ENCODE data around the gene MYO1A. TPM values are rescaled to one million over a fixed set of nuclear protein-coding genes. Genes with fewer than 3 reads are reported as not detected.
"Not testable (repeated sequence)": the region's sequence is repeated elsewhere in the genome, so short reads cannot be mapped to it uniquely, and the experiment has no call there.

Gene MYO1A
- total RNA-seq, 2 donors from 2014 or later, result 3.3 to 4.7 TPM

DNA sequence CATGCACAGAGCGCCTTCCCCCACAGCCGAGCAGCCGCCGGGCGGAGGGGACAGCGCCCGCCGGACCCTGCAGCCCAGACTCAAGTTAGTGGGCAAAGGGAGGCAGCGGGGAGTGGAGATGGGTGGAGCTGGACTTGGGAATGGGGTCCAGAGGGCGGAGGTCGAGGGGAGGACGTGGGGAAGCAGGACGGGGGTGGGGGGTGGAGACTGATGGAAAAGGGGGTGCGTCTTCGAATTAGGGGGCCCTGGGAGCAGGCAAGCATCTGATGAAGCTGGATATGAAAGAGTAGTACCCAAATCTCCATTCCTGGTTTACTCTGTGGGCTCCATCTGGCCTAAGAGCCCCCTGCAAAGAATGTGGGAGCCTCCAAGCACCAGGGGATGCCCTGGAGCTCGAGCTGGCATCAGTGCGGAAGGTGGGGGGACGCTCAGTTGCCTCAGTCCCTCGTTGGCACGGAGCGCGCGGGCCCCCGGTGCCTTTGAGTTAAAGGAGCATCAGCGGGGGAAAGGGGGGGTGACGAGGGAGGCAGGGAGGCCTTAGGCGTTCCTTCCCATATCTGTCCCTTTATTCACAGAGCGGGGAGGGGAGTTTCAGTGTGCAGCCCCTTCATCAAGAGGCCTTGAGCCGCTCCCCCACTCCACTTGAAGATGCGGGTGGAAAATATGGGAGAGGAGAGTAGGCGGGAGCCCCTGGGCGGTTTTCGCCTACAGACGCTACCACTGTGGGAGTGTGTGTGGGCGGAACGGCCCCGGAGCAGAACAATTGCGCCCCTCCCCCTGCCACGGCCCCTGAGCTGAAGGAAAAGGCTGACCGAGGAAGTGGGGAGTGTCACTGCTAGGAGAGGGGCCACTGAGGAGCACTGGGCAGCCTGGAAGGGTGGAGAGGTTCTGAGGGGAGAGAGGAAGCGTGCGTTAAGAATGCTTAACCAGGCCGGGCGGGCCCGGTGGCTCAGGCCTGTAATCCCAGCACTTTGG, 39.6 kb upstream of the MYO1A start:
- H3K27ac Mint-ChIP-seq, result peak overlapping the region; percentile 81 to 93

DNA sequence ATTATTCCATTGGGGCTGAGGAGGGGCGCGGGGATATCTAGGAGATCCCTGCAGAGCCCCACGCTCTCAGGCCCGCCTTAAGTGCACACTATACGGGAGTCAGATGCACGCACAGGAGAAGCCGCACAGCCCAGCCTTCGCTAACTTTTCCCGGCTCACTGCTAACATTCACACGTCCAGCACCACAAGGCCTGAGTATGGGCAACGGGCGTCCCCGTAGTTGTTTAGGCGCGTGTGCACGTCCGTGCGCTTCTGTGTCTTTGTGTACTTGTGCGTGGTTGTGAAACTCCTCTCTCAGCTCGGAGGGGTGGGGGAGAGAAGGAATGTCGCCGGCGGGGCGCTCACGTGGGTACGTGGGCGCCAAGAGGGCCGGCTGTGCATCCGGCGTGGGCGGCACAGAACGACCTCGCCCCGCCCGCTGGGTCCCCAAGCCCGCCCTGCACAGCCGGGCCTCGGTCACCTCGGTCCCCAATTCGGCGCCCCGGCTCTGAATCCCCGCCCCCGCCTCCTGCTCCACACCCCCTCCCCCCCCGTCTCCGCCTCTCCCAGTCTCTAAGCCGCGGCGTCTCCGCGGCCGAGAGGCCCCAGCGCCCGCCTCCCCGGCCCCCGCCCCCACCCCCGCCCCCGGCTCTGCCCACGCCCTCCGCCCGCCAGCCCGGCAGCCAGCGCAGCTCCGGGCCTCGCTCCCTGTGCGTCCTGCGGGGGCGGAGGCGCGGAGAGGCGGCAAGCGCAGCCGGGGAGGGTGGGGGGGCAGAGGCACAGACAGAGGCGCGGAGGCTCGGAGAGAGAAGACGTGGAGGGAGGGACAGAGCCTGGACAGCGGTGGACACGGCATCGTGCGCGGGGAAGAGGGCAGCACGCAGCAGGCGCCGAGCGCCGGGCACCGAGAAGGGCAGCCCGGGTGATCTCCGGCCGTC, 38.7 kb upstream of the MYO1A start, which contains the start of gene NAB2:
Gene NAB2, plus strand, starts transcription at position 761 of the 917 bp plus-strand sequence. CDS start 158 bp downstream, outside the sequence.
- DNase-seq (ENCODE audit: low spot score in 2 of 2) (peak; percentile 84 to 90), ATAC-seq (peak; percentile 54 to 63)
- H3K36me3 Mint-ChIP-seq, result peaks cover 9 to 43% of the 10 kb centered on the region in 2 donors
- no peaks in the 10 kb centered on the region for H3K9me3 Mint-ChIP-seq
- H3K27ac Mint-ChIP-seq, result peak within 1 kb of the TSS; percentile 96

More for the DNA sequence above, 39.6 kb upstream of the MYO1A start:
- DNase-seq (ENCODE audit: low spot score in 2 of 2) (peak in 1 of 2 donors; percentile 77), ATAC-seq (no peak)
- H3K9me3 Mint-ChIP-seq, result no peaks in the 10 kb centered on the region
- H3K36me3 Mint-ChIP-seq, result peaks cover 9 to 43% of the 10 kb centered on the region in 2 donors

DNA sequence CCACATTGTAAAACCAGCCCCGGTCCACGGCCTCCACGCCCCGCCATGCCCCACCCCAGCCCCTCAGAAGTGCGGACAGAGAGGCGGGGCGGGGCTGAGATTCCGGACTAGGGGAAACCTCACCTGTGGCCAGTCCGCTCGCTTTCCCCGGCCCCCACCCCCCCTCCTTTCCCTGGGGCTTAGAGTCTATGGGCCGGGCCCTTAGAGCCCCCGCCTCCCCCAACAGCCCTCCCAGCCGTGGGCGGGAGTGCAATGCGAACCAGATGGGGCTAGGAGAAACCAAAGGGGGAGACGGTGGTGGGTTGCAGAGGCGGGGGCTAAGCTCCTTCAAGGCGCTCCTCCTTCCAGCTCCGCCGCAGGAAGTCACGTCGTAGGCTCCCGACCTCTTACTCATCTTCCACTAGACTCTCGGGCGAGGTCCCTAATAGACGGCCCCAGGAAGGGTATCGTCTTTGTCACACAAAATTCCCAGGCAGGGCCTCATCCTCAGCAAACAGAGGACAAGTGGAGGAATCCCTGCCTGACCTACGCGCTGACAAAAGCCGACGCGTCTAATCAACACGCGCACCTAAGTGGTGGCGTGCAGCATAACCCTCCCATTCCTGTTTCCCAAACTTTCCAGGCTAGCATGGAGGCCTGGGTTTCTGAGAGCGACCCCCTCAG, 37.9 kb upstream of the MYO1A start:
- Mint-ChIP-seq H3K36me3 (peaks cover 9 to 43% of the 10 kb centered on the region in 2 donors), H3K9me3 (no peaks in the 10 kb centered on the region), H3K27ac (peak overlapping the region; percentile 96)
- ATAC-seq (peak; percentile 60), DNase-seq (ENCODE audit: low spot score in 2 of 2) (peak in 1 of 2 donors; percentile 75)

DNA sequence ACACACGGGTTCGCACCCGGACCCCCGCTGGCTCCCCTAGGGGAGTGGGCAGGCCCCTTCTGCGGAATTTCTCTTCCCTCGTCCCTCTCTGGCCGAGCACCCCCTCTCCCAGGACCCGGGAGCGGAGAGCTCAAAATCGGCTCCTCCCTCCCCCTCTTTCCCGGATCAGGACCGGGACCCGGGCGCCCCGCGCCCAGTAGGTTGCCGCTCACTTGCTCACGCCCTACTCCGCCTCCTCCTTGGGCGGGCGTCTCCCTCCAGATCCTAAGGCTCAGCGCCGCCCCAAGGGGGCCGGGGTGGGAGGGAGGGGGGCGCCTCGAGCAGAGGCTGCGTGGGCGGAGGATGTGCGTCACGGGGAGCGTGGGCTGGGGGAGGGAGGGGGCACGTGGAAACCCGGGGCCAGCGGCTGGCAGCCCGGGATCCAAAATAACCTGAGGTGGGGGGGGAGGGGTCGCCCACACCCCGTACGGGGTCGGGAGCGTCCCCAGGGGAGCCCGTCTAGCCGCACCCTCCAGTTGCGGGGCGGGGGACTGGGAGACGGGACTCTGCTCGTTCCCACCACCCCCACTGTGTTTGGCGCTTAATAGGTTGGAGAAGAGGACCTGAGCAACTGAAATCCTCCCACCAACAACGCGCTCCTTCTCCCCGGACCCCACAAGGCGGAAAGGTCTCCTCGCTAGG, 37.2 kb upstream of the MYO1A start:
- H3K9me3 Mint-ChIP-seq, result no peaks in the 10 kb centered on the region
- peak; percentile 51 to 59 for ATAC-seq
- peak; percentile 83 to 85 for DNase-seq (ENCODE audit: low spot score in 2 of 2)
- H3K36me3 Mint-ChIP-seq, result peaks cover 9 to 43% of the 10 kb centered on the region in 2 donors
- H3K27ac Mint-ChIP-seq, result peak overlapping the region; percentile 96 to 98

DNA sequence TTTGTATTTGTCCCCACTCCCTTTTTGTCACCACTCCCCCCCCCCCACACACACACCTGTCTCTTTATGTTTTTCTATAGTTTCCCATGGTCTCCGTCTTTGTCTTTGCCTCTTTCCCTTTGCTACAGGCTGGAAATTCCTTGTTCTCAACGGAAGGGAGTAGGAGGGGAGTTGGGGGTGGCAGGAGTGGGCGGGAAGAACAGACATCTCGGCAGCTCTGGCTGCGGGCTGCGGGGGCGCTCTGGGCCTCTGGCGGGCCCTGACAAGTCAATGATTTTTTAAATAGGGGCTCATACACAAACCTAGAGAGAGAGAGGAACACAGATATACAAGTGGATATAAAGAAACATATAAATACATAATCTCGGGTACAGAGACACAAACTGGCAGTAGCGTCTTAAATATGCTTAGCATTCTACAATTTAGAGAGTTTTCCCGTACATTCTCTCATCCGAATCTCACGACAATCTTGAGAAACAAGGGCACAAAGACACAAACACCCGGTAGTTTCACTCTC, 36.6 kb upstream of the MYO1A start:
- ATAC-seq, result no peak
- peak overlapping the region; percentile 96 to 98 for H3K27ac Mint-ChIP-seq
- no peaks in the 10 kb centered on the region for H3K9me3 Mint-ChIP-seq
- no peak for DNase-seq (ENCODE audit: low spot score in 2 of 2)
- H3K36me3 Mint-ChIP-seq, result peaks cover 9 to 43% of the 10 kb centered on the region in 2 donors

DNA sequence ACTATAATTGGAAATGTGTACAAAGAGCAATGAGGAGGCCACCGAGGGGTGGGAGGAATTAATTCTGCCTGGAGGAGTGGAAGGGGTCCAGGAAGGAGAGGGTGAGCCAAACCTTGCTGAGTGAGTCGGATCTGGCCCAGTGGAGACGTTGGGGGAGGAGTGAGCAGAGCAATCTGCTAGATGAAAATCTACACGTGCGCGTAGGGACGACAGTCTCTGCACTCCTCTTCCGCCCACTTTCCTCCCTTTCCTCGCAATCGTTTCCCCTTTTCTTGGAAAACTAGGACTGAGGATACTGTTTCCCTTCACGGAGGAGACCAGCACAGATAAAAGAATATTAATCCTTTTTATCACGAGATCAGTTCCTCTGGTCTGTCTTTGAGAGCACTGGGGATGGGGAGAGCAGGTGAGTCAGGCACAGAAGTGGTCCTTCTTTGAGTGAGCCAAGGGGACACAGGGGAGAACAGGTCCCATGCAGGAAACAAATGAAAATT, 36.1 kb upstream of the MYO1A start:
- H3K27ac Mint-ChIP-seq, result peak overlapping the region; percentile 96 to 98
- no peaks in the 10 kb centered on the region for H3K9me3 Mint-ChIP-seq
- peaks cover 9 to 40% of the 10 kb centered on the region in 2 donors for H3K36me3 Mint-ChIP-seq
- ATAC-seq (no peak), DNase-seq (ENCODE audit: low spot score in 2 of 2) (peak in 1 of 2 donors; percentile 41)

DNA sequence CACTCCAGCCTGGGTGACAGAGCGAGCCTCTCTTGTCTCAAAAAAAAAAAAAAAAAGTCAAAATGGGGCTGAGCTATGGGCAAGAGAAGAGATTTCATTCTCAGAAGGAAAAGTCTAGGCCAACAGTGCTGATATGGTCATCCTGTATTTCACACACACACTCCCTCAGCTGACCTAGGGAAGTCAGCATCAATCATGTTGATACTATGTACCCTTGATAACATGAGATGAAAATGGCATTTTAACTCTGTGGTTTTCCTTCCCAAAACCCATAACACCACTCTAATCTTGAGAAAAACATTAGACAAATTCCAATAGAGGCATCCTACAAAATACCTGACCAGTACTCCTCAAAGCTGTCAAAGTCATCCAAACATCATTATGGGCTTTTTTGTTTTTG, 30.9 kb upstream of the MYO1A start:
- DNase-seq (ENCODE audit: low spot score in 2 of 2), result no peak
- Mint-ChIP-seq H3K36me3 (peaks cover 7 to 35% of the 10 kb centered on the region in 2 donors), H3K9me3 (no peaks in the 10 kb centered on the region), H3K27ac (no peak overlapping the region)
- no peak for ATAC-seq

DNA sequence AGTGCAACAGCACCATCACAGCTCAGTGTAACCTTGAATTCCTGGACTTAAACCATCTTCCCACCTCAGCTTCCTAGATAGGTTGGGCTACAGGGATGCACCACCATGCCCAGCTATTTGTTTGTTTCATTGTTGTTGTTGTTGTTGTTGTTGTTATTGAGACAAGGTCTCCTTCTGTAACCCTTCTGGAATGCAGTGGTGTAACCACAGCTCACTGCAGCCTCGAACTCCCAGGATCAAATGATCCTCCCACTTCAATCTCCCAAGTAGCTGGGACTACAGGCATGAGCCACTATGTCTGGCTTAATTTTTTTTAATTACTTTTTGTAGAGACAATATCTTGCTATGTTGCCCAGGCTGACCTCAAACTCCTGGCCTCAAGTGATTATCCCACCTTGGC, 29.9 kb upstream of the MYO1A start:
- H3K27ac Mint-ChIP-seq, result peak overlapping the region; percentile 29 to 98
- DNase-seq (ENCODE audit: low spot score in 2 of 2) (no peak), ATAC-seq (no peak)
- no peaks in the 10 kb centered on the region for H3K9me3 Mint-ChIP-seq
- peaks cover 7 to 25% of the 10 kb centered on the region in 2 donors for H3K36me3 Mint-ChIP-seq

GRCh38 chr12:57078519-57079404, 28.8 kb upstream of the MYO1A start, which contains the start of gene NEMP1:
Gene NEMP1, minus strand, starts transcription at chr12:57078791. Its CDS starts 46 bp downstream, at chr12:57078745.
- Mint-ChIP-seq H3K36me3 (peaks cover 7 to 25% of the 10 kb centered on the region in 2 donors), H3K27ac (peak within 1 kb of the TSS; percentile 98 to 99), H3K9me3 (no peaks in the 10 kb centered on the region)
- peak; percentile 96 to 97 for ATAC-seq
- DNase-seq (ENCODE audit: low spot score in 2 of 2), result peak; percentile 91 to 98

DNA sequence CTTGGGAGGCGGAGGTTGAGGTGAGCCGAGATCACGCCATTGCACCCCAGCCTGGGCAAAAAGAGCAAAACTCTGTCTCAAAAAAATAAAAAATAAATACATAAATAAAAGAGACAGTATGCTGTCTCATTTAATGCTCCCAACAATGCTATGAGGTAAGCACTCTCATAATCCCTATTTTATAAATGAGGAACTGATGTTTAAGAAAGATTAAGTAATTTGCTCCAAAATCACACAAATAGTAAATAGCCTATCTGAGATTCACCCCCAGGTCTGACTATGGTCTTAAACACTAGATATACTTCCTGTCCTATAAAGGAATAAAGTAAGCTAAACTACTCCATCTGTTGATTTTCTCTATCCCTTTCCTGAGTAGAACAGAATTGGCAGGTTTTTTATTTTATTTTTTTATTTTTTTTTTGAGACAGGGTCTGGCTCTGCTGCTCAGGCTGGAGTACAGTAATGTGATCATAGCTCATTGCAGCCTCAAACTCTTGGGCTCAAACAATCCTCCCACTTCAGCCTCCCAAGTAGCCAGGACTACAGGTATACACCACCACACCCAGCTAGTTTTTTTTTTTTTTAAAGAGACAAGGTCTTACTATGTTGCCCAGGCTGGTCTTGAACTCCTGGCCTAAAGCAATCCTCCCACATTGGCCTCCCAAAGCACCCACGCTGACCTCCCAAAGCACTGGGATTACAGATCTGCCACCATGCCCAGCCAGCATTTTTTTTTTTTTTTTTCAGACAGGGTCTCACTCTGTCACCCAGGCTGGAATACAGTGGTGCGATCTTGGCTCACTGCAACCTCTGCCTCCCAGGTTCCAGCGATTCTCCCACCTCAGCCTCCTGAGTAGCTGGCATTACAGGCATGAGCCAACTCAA, 23.9 kb upstream of the MYO1A start:
- H3K27ac Mint-ChIP-seq, result peak overlapping the region in 1 of 2 donors; percentile 86
- not testable (repeated sequence) for ATAC-seq; H3K9me3 Mint-ChIP-seq; DNase-seq (ENCODE audit: low spot score in 2 of 2)
- peaks cover 28 to 55% of the 10 kb centered on the region in 2 donors for H3K36me3 Mint-ChIP-seq

GRCh38 chr12:57072661-57073060, 22.7 kb upstream of the MYO1A start:
- DNase-seq (ENCODE audit: low spot score in 2 of 2) (no peak), ATAC-seq (no peak)
- Mint-ChIP-seq H3K36me3 (peaks cover 27 to 55% of the 10 kb centered on the region in 2 donors), H3K27ac (no peak overlapping the region), H3K9me3 (no peaks in the 10 kb centered on the region)

GRCh38 chr12:57069523-57069922, 19.6 kb upstream of the MYO1A start:
- H3K27ac Mint-ChIP-seq, result peak overlapping the region; percentile 82 to 86
- peak in 1 of 2 donors; percentile 54 for DNase-seq (ENCODE audit: low spot score in 2 of 2)
- peaks cover 35 to 59% of the 10 kb centered on the region in 2 donors for H3K36me3 Mint-ChIP-seq
- peaks cover 0 to 5% of the 10 kb centered on the region in 2 donors for H3K9me3 Mint-ChIP-seq
- ATAC-seq, result peak; percentile 73 to 84

DNA sequence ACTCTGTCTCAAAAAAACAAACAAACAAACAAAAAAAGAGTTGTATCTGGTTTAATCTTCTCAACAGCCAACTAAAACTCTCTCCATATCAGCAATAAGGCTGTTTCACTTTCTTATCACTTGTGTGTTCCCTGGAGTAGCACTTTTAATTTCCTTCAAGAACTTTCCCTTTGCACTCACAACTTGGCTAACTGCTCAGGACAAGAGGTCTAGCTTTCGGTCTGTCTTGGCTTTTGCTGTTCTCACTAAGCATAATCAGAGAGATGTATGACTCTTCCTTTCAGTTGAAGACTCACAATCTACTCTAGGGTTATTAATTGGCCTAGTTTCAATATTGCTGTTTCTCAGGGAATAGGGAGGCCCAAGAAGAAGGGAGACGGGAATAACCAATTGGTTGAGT, 16.3 kb upstream of the MYO1A start:
- Mint-ChIP-seq H3K27ac (peak overlapping the region; percentile 93 to 94), H3K9me3 (peaks cover 0 to 5% of the 10 kb centered on the region in 2 donors), H3K36me3 (peaks cover 33 to 45% of the 10 kb centered on the region in 2 donors)
- DNase-seq (ENCODE audit: low spot score in 2 of 2), result no peak
- peak; percentile 14 to 62 for ATAC-seq
